GM12864 (cell line): Measurements from ENCODE around the gene DACT2.
"Not testable (repeated sequence)": the region's sequence is repeated elsewhere in the genome, so short reads cannot be mapped to it uniquely, and the experiment has no call there.

ENCODE experiments used
- DNase-seq: peaks from one replicate; pipeline ENCODE4 v3.0.0-alpha.2; 2011; ENCODE audit warnings: low read depth
- H3K4me3 ChIP-seq: 2 replicates; pipeline ENCODE4 v1.5.1; 2011; ENCODE audit warnings: mild to moderate bottlenecking, low read depth, low read length, control low read depth
- TF ChIP-seq, protein P1 (sequence below): IDR thresholded peaks from 2 replicates; pipeline ENCODE4 v1.5.1; 2011; ENCODE audit warnings: low read depth, mild to moderate bottlenecking, moderate library complexity, low read length, control low read depth, inconsistent platforms; ENCODE audit errors: missing control alignments

Gene DACT2

GRCh38 chr6:168282985-168283685, 36.4 kb downstream of the DACT2 start:
- no peak overlapping the region for H3K4me3 ChIP-seq
- no peak for DNase-seq
- TF ChIP-seq, protein P1, sequence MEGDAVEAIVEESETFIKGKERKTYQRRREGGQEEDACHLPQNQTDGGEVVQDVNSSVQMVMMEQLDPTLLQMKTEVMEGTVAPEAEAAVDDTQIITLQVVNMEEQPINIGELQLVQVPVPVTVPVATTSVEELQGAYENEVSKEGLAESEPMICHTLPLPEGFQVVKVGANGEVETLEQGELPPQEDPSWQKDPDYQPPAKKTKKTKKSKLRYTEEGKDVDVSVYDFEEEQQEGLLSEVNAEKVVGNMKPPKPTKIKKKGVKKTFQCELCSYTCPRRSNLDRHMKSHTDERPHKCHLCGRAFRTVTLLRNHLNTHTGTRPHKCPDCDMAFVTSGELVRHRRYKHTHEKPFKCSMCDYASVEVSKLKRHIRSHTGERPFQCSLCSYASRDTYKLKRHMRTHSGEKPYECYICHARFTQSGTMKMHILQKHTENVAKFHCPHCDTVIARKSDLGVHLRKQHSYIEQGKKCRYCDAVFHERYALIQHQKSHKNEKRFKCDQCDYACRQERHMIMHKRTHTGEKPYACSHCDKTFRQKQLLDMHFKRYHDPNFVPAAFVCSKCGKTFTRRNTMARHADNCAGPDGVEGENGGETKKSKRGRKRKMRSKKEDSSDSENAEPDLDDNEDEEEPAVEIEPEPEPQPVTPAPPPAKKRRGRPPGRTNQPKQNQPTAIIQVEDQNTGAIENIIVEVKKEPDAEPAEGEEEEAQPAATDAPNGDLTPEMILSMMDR = no peak

GRCh38 chr6:168281826-168282225, 37.8 kb downstream of the DACT2 start:
- TF ChIP-seq, protein P1 = no peak
- DNase-seq = no peak
- no peak overlapping the region for H3K4me3 ChIP-seq

GRCh38 chr6:168281314-168281713, 38.3 kb downstream of the DACT2 start:
- not testable (repeated sequence) for DNase-seq

GRCh38 chr6:168280899-168281245, 38.7 kb downstream of the DACT2 start:
- TF ChIP-seq, protein P1 = no peak
- H3K4me3 ChIP-seq = no peak overlapping the region
- no peak for DNase-seq

More at GRCh38 chr6:168281314-168281713, 38.3 kb downstream of the DACT2 start:
- not testable (repeated sequence) for H3K4me3 ChIP-seq

DNA sequence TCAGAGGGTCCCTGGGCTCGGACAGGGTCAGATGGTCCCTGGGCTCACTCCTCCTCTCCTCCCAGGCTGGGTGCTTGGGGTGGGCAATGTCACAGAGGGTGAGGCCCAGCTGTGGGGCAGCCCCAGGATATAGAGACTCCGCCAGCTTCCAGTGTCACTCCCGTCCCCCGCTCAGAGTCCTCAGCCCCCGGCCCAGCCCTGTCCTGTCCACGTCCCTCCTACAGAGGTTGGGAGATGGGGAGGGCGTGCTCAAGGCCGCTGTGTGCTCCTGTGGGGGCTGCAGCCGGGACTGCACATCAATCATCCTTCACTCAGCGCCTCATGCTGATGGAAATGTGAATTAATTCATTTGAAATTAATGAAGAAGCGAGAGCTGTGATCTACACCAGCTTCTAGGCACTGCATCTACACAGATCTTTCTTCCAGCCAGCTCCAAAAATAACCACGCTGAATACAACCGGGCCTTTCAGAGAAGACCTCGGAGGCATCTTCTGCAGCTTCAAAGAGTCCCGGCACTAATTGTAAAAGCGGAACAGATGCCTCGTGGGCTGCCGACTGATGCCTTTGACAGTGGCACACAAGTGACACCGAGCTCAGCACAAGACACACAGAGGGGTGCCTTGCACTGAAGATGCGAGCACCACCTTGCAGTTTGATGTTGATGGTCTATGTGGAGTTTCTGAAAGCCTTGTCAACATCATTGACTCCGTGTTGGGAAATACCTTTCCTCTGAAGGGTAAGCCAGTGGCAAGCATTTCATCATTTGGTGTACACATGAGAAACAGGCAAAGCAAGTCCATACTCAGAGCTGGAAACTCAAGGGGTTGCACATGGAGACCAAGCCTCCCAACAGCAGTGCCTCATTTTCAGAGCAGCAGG, 39.3 kb downstream of the DACT2 start:
- TF ChIP-seq, protein P1 = no peak
- no peak for DNase-seq
- no peak overlapping the region for H3K4me3 ChIP-seq

- TF ChIP-seq, protein P1 = no peak
- no peak overlapping the region for H3K4me3 ChIP-seq
- DNase-seq = no peak
Observed at GRCh38 chr6:168279403-168279935, 40.1 kb downstream of the DACT2 start.

- DNase-seq = no peak
- TF ChIP-seq, protein P1 = no peak
- no peak overlapping the region for H3K4me3 ChIP-seq
Observed at GRCh38 chr6:168278904-168279303, 40.7 kb downstream of the DACT2 start.
